SJCRH30 (cell line): ENCODE results near the gene KCNJ10. TPM values are rescaled to one million over a fixed set of nuclear protein-coding genes. Genes with fewer than 3 reads are reported as not detected.

Source experiments
- DNase-seq, 2 experiments: peaks; one replicate each; pipeline ENCODE4 v3.0.0-alpha.2; 2015 to 2020
- H3K27ac ChIP-seq: fragments of 250-450 bp; sonication (Bioruptor Pico); 2 replicates; pipeline ENCODE4 v1.5.1; 2020; ENCODE audit warnings: mild to moderate bottlenecking, moderate library complexity
- H3K27me3 ChIP-seq: fragments of 250-450 bp; sonication (Bioruptor Pico); 2 replicates; pipeline ENCODE4 v1.5.1; 2020; ENCODE audit warnings: mild to moderate bottlenecking, moderate library complexity
- H3K36me3 ChIP-seq: fragments of 250-450 bp; sonication (Bioruptor Pico); 2 replicates; pipeline ENCODE4 v1.5.1; 2020; ENCODE audit warnings: mild to moderate bottlenecking, moderate library complexity
- H3K4me1 ChIP-seq: fragments of 250-450 bp; sonication (Bioruptor Pico); 2 replicates; pipeline ENCODE4 v1.5.1; 2020; ENCODE audit warnings: mild to moderate bottlenecking, moderate library complexity
- H3K4me3 ChIP-seq: fragments of 250-450 bp; sonication (Bioruptor Pico); 2 replicates; pipeline ENCODE4 v1.5.1; 2020; ENCODE audit warnings: mild to moderate bottlenecking, moderate library complexity
- H3K9me3 ChIP-seq: fragments of 250-450 bp; sonication (Bioruptor Pico); replicated peaks from 2 replicates; pipeline ENCODE4 v1.5.1; 2020; ENCODE audit warnings: mild to moderate bottlenecking, moderate library complexity
- total RNA-seq: library from RNA; depleted of rRNA; stranded (reverse); fragments of >200 nt; shearing (Covaris generic); gene quantifications from 2 replicates; pipeline ENCODE4 v1.2.3, GENCODE V29; 2014

KCNJ10 gene
- total RNA-seq, 1 experiment from 2014 or later: 0.14 TPM

GRCh38 chr1:159980076-159980475, 89.9 kb downstream of the KCNJ10 start:
- no peak for DNase-seq
- no peaks in the 10 kb centered on the region for H3K4me1 ChIP-seq
- no peaks in the 10 kb centered on the region for H3K36me3 ChIP-seq
- peaks cover 4% of the 10 kb centered on the region; the same call in 1 of the 2 replicates for H3K27me3 ChIP-seq
- no peaks in the 10 kb centered on the region for H3K9me3 ChIP-seq
- no peak overlapping the region for H3K27ac ChIP-seq
- no peak overlapping the region for H3K4me3 ChIP-seq

GRCh38 chr1:159979257-159979656, 90.7 kb downstream of the KCNJ10 start:
- no peak overlapping the region for H3K27ac ChIP-seq
- H3K9me3 ChIP-seq: no peaks in the 10 kb centered on the region
- peaks cover 4% of the 10 kb centered on the region; the same call in 1 of the 2 replicates for H3K27me3 ChIP-seq
- no peaks in the 10 kb centered on the region for H3K36me3 ChIP-seq
- DNase-seq: no peak
- no peaks in the 10 kb centered on the region for H3K4me1 ChIP-seq
- no peak overlapping the region for H3K4me3 ChIP-seq

- Histone ChIP-seq H3K4me3 (no peak overlapping the region), H3K36me3 (no peaks in the 10 kb centered on the region), H3K27me3 (peaks cover 4% of the 10 kb centered on the region; the same call in 1 of the 2 replicates), H3K9me3 (no peaks in the 10 kb centered on the region), H3K27ac (no peak overlapping the region), H3K4me1 (no peaks in the 10 kb centered on the region)
- no peak for DNase-seq
Measured at GRCh38 chr1:159978107-159978398, 91.9 kb downstream of the KCNJ10 start.

- no peaks in the 10 kb centered on the region for H3K4me1 ChIP-seq
- no peaks in the 10 kb centered on the region for H3K36me3 ChIP-seq
- peaks cover 2% of the 10 kb centered on the region; the same call in 1 of the 2 replicates for H3K27me3 ChIP-seq
- H3K9me3 ChIP-seq: no peaks in the 10 kb centered on the region
- no peak for DNase-seq
- no peak overlapping the region for H3K27ac ChIP-seq
- no peak overlapping the region for H3K4me3 ChIP-seq
Measured at GRCh38 chr1:159977364-159978106, 92.4 kb downstream of the KCNJ10 start.

- H3K4me3 ChIP-seq: no peak overlapping the region
- no peaks in the 10 kb centered on the region for H3K9me3 ChIP-seq
- H3K27ac ChIP-seq: no peak overlapping the region
- no peaks in the 10 kb centered on the region for H3K4me1 ChIP-seq
- H3K27me3 ChIP-seq: 0 out of 2 replicates have a peak, but pooled peaks cover 4% of the 10 kb centered on the region
- DNase-seq: no peak
- no peaks in the 10 kb centered on the region for H3K36me3 ChIP-seq
Measured at GRCh38 chr1:159974350-159974965, 95.5 kb downstream of the KCNJ10 start.

- no peak overlapping the region for H3K27ac ChIP-seq
- H3K4me1 ChIP-seq: no peaks in the 10 kb centered on the region
- DNase-seq: no peak
- 0 out of 2 replicates have a peak, but pooled peaks cover 4% of the 10 kb centered on the region for H3K27me3 ChIP-seq
- H3K9me3 ChIP-seq: no peaks in the 10 kb centered on the region
- no peak overlapping the region for H3K4me3 ChIP-seq
- no peaks in the 10 kb centered on the region for H3K36me3 ChIP-seq
Measured at GRCh38 chr1:159973350-159973940, 96.5 kb downstream of the KCNJ10 start.

- H3K27me3 ChIP-seq: 0 out of 2 replicates have a peak, but pooled peaks cover 4% of the 10 kb centered on the region
- no peak overlapping the region for H3K27ac ChIP-seq
- H3K4me3 ChIP-seq: no peak overlapping the region
- no peaks in the 10 kb centered on the region for H3K36me3 ChIP-seq
- DNase-seq: no peak
- H3K9me3 ChIP-seq: no peaks in the 10 kb centered on the region
- H3K4me1 ChIP-seq: no peaks in the 10 kb centered on the region
Measured at GRCh38 chr1:159972443-159973205, 97.3 kb downstream of the KCNJ10 start.

GRCh38 chr1:159970932-159971342, 99.0 kb downstream of the KCNJ10 start:
- H3K4me1 ChIP-seq: no peaks in the 10 kb centered on the region
- H3K27me3 ChIP-seq: 0 out of 2 replicates have a peak, but pooled peaks cover 4% of the 10 kb centered on the region
- DNase-seq: no peak
- H3K4me3 ChIP-seq: no peak overlapping the region
- no peaks in the 10 kb centered on the region for H3K9me3 ChIP-seq
- H3K27ac ChIP-seq: no peak overlapping the region
- no peaks in the 10 kb centered on the region for H3K36me3 ChIP-seq

GRCh38 chr1:159968901-159969300, 101.1 kb downstream of the KCNJ10 start:
- H3K4me3 ChIP-seq: no peak overlapping the region
- H3K4me1 ChIP-seq: no peaks in the 10 kb centered on the region
- DNase-seq: no peak
- H3K36me3 ChIP-seq: no peaks in the 10 kb centered on the region
- no peak overlapping the region for H3K27ac ChIP-seq
- H3K27me3 ChIP-seq: peaks cover 4% of the 10 kb centered on the region; the same call in 1 of the 2 replicates
- H3K9me3 ChIP-seq: no peaks in the 10 kb centered on the region

GRCh38 chr1:159965263-159965662, 104.7 kb downstream of the KCNJ10 start:
- DNase-seq: no peak
- Histone ChIP-seq H3K4me1 (no peaks in the 10 kb centered on the region), H3K4me3 (no peak overlapping the region), H3K27me3 (peaks cover 3% of the 10 kb centered on the region; the same call in 1 of the 2 replicates), H3K9me3 (no peaks in the 10 kb centered on the region), H3K27ac (no peak overlapping the region), H3K36me3 (no peaks in the 10 kb centered on the region)

GRCh38 chr1:159964144-159964543, 105.8 kb downstream of the KCNJ10 start:
- Histone ChIP-seq H3K9me3 (no peaks in the 10 kb centered on the region), H3K4me3 (no peak overlapping the region), H3K4me1 (no peaks in the 10 kb centered on the region), H3K36me3 (no peaks in the 10 kb centered on the region), H3K27ac (no peak overlapping the region), H3K27me3 (no peaks in the 10 kb centered on the region; the same call in 1 of the 2 replicates)
- DNase-seq: no peak

- no peaks in the 10 kb centered on the region for H3K4me1 ChIP-seq
- H3K27ac ChIP-seq: no peak overlapping the region
- no peaks in the 10 kb centered on the region; the same call in 1 of the 2 replicates for H3K27me3 ChIP-seq
- no peak for DNase-seq
- H3K9me3 ChIP-seq: no peaks in the 10 kb centered on the region
- H3K4me3 ChIP-seq: no peak overlapping the region
- H3K36me3 ChIP-seq: no peaks in the 10 kb centered on the region
Measured at GRCh38 chr1:159962176-159962575, 107.8 kb downstream of the KCNJ10 start.

GRCh38 chr1:159961636-159962035, 108.3 kb downstream of the KCNJ10 start:
- H3K36me3 ChIP-seq: no peaks in the 10 kb centered on the region
- H3K4me3 ChIP-seq: no peak overlapping the region
- H3K27ac ChIP-seq: no peak overlapping the region

GRCh38 chr1:159960721-159961381, 109.1 kb downstream of the KCNJ10 start:
- Histone ChIP-seq H3K4me3 (no peak overlapping the region), H3K27ac (no peak overlapping the region), H3K4me1 (no peaks in the 10 kb centered on the region), H3K27me3 (no peaks in the 10 kb centered on the region; the same call in 1 of the 2 replicates), H3K36me3 (no peaks in the 10 kb centered on the region), H3K9me3 (no peaks in the 10 kb centered on the region)
- DNase-seq: no peak

More at GRCh38 chr1:159961636-159962035, 108.3 kb downstream of the KCNJ10 start:
- DNase-seq: no peak
- Histone ChIP-seq H3K4me1 (no peaks in the 10 kb centered on the region), H3K27me3 (no peaks in the 10 kb centered on the region; the same call in 1 of the 2 replicates), H3K9me3 (no peaks in the 10 kb centered on the region)
